GM19351 (cell line): ENCODE data around the gene RAB33A.

Source experiments
- ATAC-seq: cut with Tn5 transposase; IDR thresholded peaks from one replicate; pipeline ENCODE4 v1.9.1; 2021; ENCODE audit warnings: mild to moderate bottlenecking, moderate library complexity; ENCODE audit not compliant: unreplicated experiment

Gene RAB33A

DNA sequence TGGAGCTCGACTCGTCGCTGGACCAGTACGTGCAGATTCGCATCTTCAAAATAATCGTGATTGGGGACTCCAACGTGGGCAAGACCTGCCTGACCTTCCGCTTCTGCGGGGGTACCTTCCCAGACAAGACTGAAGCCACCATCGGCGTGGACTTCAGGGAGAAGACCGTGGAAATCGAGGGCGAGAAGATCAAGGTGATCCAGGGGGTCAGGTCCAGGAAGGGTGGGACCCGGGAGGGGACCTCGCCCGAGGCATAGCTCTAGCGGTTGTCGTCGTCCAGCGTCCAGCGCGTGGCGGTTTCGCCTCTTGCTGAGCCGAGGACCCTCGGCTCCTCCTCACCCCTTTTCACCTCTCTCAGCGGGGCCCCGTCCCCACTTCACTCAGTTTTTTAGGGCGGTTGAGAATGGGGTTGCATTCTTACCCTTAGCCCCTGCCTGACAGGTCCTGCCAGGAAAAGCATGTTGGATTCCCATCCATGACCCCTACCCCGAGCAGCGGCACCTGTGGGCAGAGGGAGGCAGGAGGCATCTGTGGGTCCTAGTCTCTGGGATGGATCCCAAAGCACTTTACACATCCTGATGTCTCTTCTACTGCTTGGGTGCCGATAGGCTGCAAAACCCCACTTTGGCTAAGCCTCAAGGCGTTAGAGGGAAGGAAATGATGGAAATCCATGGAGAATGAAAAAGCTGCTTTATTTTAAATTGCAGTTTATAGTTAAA is 524 bp downstream of the RAB33A start:
- ATAC-seq: no peak

DNA sequence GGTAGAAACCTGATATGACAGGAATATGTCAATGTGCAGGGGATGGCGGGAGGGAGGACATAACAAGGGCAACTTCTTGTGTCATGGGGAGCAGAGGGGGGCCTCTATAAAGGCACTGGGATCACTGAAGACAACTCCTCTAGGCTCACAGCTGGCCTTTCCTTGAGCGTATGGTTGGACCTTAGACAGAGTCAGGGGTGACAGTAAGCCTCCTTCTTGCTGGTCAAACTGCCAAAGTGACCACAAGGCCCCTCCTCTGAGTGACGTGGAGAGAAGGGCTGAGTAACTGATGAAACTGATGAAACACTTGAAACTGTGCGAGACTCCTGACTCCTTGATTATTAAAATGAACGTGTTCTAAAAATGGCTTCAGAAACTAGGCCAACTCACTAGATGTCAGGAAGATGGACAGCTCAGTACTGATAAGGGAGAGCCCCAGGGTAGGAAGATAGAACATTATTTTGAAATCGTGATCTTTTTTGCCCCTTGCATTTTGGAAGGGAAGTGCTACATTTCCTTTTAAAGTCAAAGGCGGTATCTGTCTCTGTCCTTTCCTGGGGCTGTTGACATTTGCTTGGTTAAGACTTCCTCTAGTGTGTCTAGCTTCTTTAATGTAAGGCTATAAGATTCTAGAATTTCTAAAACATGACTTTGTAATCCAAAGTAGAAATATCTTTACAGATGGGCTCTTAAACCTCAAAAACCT is 1.6 kb downstream of the RAB33A start:
- peak; percentile 47 for ATAC-seq

- ATAC-seq: no peak
These were observed 2.4 kb downstream of the RAB33A start for GRCh38 chrX:130174045-130174704.

DNA sequence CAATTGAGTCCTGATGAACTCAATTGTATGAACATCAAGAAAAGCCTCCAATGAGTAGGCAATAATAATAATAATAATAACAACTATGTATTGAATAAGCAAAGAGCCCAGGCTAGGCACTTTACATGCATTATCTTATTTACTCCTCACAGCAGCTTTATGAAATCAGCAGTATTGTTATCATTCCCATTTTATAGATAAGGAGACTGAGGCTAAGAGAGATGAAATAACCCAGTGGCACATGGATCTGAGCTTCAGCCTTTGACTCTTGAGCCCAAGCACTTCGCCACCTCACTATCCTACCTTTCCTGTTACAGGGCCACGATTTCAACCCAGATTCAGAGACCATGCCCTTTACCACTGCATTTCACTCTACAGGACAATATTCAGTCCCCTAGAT is 3.2 kb downstream of the RAB33A start:
- ATAC-seq: no peak

DNA sequence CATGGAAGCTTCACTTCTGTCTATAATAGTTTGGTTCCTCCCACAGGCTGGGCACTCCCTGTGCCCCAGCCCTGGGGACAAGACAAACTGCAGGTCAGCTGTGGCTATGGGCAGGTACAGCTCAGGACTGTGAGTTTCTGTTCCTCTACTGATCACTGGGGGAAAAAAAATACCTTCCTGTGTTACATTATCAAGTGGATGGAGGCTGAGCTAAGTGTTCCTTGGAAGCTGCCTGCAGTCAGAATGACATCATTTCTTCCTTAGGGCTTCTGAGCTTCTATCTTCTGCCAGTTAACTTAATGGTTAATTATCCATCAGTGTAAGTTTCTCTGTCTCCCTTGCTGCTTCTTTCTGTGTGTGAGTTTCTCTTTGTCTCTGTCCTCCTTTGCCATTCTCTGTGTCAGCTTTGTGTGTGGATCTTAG is 4.6 kb downstream of the RAB33A start:
- peak; percentile 70 for ATAC-seq

GRCh38 chrX:130176942-130177341 is 5.2 kb downstream of the RAB33A start:
- ATAC-seq: no peak

GRCh38 chrX:130179170-130179569 is 7.4 kb downstream of the RAB33A start:
- ATAC-seq: no peak

- no peak for ATAC-seq
These were observed 7.9 kb downstream of the RAB33A start for GRCh38 chrX:130179579-130180215.

DNA sequence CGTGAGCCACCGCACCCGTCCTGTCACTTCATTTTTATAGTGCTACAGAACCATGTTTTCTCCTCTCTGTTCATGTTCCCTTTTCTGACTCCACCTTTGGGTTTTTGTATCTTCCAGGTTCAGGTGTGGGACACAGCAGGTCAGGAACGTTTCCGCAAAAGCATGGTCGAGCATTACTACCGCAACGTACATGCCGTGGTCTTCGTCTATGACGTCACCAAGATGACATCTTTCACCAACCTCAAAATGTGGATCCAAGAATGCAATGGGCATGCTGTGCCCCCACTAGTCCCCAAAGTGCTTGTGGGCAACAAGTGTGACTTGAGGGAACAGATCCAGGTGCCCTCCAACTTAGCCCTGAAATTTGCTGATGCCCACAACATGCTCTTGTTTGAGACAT is 12.4 kb downstream of the RAB33A start:
- no peak for ATAC-seq

DNA sequence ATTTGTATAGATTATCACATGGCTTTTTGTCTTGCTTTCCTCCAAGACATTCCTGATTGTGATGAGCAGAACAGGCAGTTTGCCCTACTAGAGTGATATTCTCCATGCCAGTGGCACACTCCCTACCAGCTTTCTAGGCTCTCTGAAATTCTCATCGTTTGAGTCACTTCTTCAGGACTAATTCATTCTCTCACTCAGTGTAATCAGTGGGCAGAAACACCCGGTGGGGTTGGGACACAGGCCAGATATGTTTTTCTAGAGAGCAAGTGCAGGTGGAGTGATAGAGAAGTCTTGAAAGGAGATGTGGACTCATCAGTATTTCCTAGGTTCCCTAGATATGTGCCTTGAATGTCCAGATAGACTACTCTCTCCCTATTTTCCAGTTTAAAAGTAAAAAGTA is 13.1 kb downstream of the RAB33A start:
- no peak for ATAC-seq

DNA sequence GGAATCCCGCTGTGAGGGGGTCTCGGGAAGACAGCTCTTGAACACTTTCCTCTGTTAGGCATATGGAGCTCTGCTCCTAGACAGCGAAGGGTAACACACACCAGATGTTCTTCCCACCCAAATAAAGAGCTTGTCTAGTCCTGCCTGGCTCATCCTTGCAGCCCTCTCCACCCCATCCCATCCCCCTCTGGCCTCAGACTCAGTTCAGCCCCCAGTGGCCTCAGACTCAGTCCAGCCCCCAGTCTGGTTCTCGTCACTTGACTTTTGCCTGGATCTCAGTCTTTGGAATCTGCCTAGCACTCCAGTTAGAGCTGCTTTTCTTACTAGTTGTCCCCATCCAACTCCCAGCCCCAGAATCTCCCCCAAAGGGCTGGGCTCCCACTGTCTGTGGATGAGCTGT is 14.9 kb downstream of the RAB33A start:
- no peak for ATAC-seq

GRCh38 chrX:130190801-130191200 is 19.0 kb downstream of the RAB33A start:
- ATAC-seq: no peak

DNA sequence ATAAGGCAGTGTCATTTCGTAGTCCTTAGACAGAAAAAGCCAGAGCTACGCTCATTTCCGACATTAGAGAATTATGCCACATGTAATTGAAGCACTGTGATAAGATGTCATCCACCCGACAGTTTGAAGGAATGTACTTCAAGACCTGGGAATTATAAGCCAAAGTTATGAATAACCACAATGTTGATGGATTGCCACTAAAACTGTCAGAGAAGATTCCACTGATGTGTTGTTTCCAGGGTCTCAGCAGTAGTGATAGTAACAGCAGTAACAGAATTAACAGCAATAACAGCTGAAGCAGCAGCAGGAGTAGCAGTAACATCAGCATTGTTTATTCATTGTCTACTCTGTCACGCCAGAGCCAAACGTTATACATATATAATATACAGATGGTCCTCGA is 24.7 kb downstream of the RAB33A start:
- ATAC-seq: no peak

GRCh38 chrX:130197464-130197863 is 25.7 kb downstream of the RAB33A start:
- no peak for ATAC-seq

- no peak for ATAC-seq
These were observed 32.9 kb downstream of the RAB33A start for GRCh38 chrX:130204647-130205046.

- no peak for ATAC-seq
These were observed 39.8 kb downstream of the RAB33A start for GRCh38 chrX:130211415-130212186.

GRCh38 chrX:130212371-130212770 is 40.6 kb downstream of the RAB33A start:
- ATAC-seq: no peak

- ATAC-seq: no peak
These were observed 41.6 kb downstream of the RAB33A start for GRCh38 chrX:130213376-130213775.

GRCh38 chrX:130216320-130216719 is 44.6 kb downstream of the RAB33A start:
- ATAC-seq: no peak

GRCh38 chrX:130224810-130225209 is 53.0 kb downstream of the RAB33A start:
- ATAC-seq: no peak

DNA sequence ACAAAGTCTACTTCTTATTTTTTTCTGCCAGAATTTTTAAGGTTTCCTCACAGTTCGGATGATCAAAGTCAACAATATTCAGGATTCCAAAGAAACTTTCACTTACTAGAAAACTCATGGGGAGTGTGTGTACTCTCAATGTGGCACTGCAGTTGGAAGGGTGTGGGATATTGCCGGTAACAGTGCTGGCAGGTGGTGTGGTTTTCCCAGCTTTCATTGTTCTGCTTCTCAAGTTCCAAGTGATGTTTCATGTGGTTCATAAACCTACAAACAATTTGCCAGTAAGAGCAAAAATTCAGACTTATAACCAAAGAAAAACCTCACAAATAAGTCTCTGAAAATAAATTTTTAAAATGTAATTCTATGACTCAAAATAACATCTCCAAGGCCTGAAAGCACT is 57.1 kb downstream of the RAB33A start:
- no peak for ATAC-seq
